DOHH2 (cell line): ENCODE measurements around the gene CLDN14.
"Not testable (repeated sequence)": the region's sequence is repeated elsewhere in the genome, so short reads cannot be mapped to it uniquely, and the experiment has no call there.

Source experiments
- H3F3A ChIP-seq: fragments of 200-600 bp; sonication (generic), shearing (Covaris generic); 2 replicates; pipeline ENCODE4 v1.6.0; 2016; ENCODE audit warnings: antibody characterized with exemption, mild to moderate bottlenecking; ENCODE audit not compliant: control insufficient read depth, insufficient read depth
- H3K27ac ChIP-seq: fragments of 200-600 bp; sonication (generic); 2 replicates; pipeline ENCODE4 v1.5.1; 2014; ENCODE audit warnings: low read depth, mild to moderate bottlenecking, low read length, moderate library complexity
- H3K27me3 ChIP-seq: fragments of 200-600 bp; sonication (generic); 2 replicates; pipeline ENCODE4 v1.6.1; 2014; ENCODE audit warnings: mild to moderate bottlenecking, low read length, mixed read lengths; ENCODE audit not compliant: control insufficient read depth
- H3K36me3 ChIP-seq: fragments of 200-600 bp; sonication (generic); 2 replicates; pipeline ENCODE4 v1.6.1; 2014; ENCODE audit warnings: mild to moderate bottlenecking, low read length, moderate library complexity, mixed read lengths; ENCODE audit not compliant: control insufficient read depth
- H3K4me1 ChIP-seq: fragments of 200-600 bp; sonication (generic); 2 replicates; pipeline ENCODE4 v1.6.1; 2014; ENCODE audit warnings: mild to moderate bottlenecking, low read length, mixed read lengths; ENCODE audit not compliant: control insufficient read depth
- H3K4me2 ChIP-seq: fragments of 200-600 bp; sonication (generic); 2 replicates; pipeline ENCODE4 v1.6.0; 2014; ENCODE audit warnings: mild to moderate bottlenecking, low read length, moderate library complexity
- H3K4me3 ChIP-seq: fragments of 200-600 bp; sonication (generic); 2 replicates; pipeline ENCODE4 v1.5.1; 2014; ENCODE audit warnings: mild to moderate bottlenecking, low read length, mixed read lengths
- H3K79me2 ChIP-seq: fragments of 200-600 bp; sonication (generic); 2 replicates; pipeline ENCODE4 v1.6.1; 2014; ENCODE audit warnings: mild to moderate bottlenecking, low read length, mixed read lengths; ENCODE audit not compliant: control insufficient read depth
- H3K9me2 ChIP-seq: fragments of 200-600 bp; sonication (generic); replicated peaks from 2 replicates; pipeline ENCODE4 v1.6.1; 2014; ENCODE audit warnings: mild to moderate bottlenecking, low read length, mixed read lengths; ENCODE audit not compliant: control insufficient read depth
- H3K9me3 ChIP-seq: fragments of 200-600 bp; sonication (generic); 2 replicates; pipeline ENCODE4 v1.6.1; 2014; ENCODE audit warnings: antibody characterized with exemption, low read length, mixed read lengths; ENCODE audit not compliant: control insufficient read depth, insufficient read depth
- H4K20me1 ChIP-seq: fragments of 200-600 bp; sonication (generic); 2 replicates; pipeline ENCODE4 v1.6.0; 2014; ENCODE audit warnings: low read depth, mild to moderate bottlenecking, antibody characterized with exemption, low read length, moderate library complexity; ENCODE audit not compliant: control insufficient read depth, insufficient read depth
- CTCF ChIP-seq: fragments of 200-600 bp; sonication (generic); IDR thresholded peaks from one replicate; pipeline ENCODE4 v1.5.1; 2014; ENCODE audit warnings: antibody characterized with exemption, mild to moderate bottlenecking, low read depth, low read length; ENCODE audit not compliant: poor library complexity, severe bottlenecking
- EZH2phosphoT487 ChIP-seq: fragments of 200-600 bp; sonication (generic); IDR thresholded peaks from 2 replicates; pipeline ENCODE4 v1.6.1; 2017; ENCODE audit warnings: borderline replicate concordance, mild to moderate bottlenecking, antibody characterized with exemption, low read length, moderate library complexity, mixed read lengths

Gene CLDN14

GRCh38 chr21:36478207-36478701 lies 1.7 kb downstream of the CLDN14 start:
- Histone ChIP-seq H3K27me3 (no peaks in the 10 kb centered on the region), H3K36me3 (no peaks in the 10 kb centered on the region), H4K20me1 (no peaks in the 10 kb centered on the region), H3K79me2 (no peaks in the 10 kb centered on the region), H3K9me3 (no peaks in the 10 kb centered on the region), H3F3A (no peaks in the 10 kb centered on the region), H3K4me3 (no peak overlapping the region), H3K4me2 (no peak overlapping the region), H3K9me2 (no peaks in the 10 kb centered on the region), H3K27ac (no peak overlapping the region), H3K4me1 (no peaks in the 10 kb centered on the region)
- no peak for TF ChIP-seq EZH2phosphoT487
- no peak for TF ChIP-seq CTCF

DNA sequence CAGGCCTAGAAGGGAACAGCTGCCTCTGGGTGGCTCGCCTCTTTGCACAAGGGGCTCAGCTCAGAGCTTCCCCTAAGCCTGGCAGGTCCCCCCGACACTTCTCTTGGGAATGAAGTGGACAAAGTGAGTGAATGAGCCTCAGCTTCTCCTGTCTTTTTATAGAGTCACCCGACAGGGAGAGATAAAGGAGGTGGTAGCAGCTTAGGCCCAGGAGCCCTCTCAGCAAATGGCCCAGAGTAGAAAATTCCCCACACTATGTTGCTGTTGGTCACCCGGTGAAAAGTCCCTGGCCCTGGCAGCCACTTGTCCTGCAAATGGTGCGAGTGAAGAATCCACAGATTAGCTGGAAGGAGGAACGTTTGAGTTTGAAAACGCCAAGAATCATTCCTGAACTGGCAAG lies 2.4 kb downstream of the CLDN14 start:
- H3F3A ChIP-seq, result no peaks in the 10 kb centered on the region
- H3K9me3 ChIP-seq, result no peaks in the 10 kb centered on the region
- no peak overlapping the region for H3K4me2 ChIP-seq
- TF ChIP-seq CTCF, result no peak
- no peak for TF ChIP-seq EZH2phosphoT487
- H3K27me3 ChIP-seq, result no peaks in the 10 kb centered on the region
- H3K9me2 ChIP-seq, result no peaks in the 10 kb centered on the region
- no peak overlapping the region for H3K4me3 ChIP-seq
- H3K4me1 ChIP-seq, result no peaks in the 10 kb centered on the region
- no peaks in the 10 kb centered on the region for H3K36me3 ChIP-seq
- no peaks in the 10 kb centered on the region for H4K20me1 ChIP-seq
- no peak overlapping the region for H3K27ac ChIP-seq
- no peaks in the 10 kb centered on the region for H3K79me2 ChIP-seq

DNA sequence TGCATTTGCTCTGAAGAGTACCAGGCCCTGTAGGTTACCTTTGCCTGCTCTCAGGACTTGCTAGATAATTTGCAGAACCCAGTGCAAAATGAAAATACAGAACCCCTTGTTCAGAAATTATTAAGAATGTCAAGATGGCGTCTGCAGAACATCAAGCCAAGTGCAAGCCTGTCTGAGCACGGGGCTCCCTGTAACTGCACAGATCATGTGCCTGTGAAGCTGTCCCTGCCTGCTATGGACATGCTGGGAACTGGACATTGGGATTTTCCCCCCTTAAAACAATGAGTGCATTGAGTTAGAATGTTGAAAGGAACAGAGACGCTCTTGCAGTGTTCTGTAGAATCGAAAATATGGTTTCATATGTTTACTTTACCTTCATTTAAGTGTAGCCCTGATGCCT lies 2.9 kb downstream of the CLDN14 start:
- H3K4me3 ChIP-seq, result no peak overlapping the region
- TF ChIP-seq EZH2phosphoT487 (no peak), CTCF (no peak)
- H3K4me2 ChIP-seq, result no peak overlapping the region
- H4K20me1 ChIP-seq, result no peaks in the 10 kb centered on the region
- H3K9me3 ChIP-seq, result no peaks in the 10 kb centered on the region
- H3K79me2 ChIP-seq, result no peaks in the 10 kb centered on the region
- no peak overlapping the region for H3K27ac ChIP-seq
- H3K27me3 ChIP-seq, result 0 out of 2 replicates have a peak, but pooled peaks cover 2% of the 10 kb centered on the region
- H3K36me3 ChIP-seq, result no peaks in the 10 kb centered on the region
- no peaks in the 10 kb centered on the region for H3F3A ChIP-seq
- no peaks in the 10 kb centered on the region for H3K9me2 ChIP-seq
- H3K4me1 ChIP-seq, result no peaks in the 10 kb centered on the region

- H3K4me3 ChIP-seq, H3K79me2 ChIP-seq, H3K9me3 ChIP-seq, H4K20me1 ChIP-seq, H3K36me3 ChIP-seq, H3K9me2 ChIP-seq, H3K27me3 ChIP-seq, H3K4me2 ChIP-seq, H3F3A ChIP-seq, H3K27ac ChIP-seq, H3K4me1 ChIP-seq: not testable (repeated sequence)
Measured at GRCh38 chr21:36476541-36476940, 3.4 kb downstream of the CLDN14 start.
